ENCODE measurements around the gene RALGAPB. TPM values are rescaled to one million over a fixed set of nuclear protein-coding genes. Genes with fewer than 3 reads are reported as not detected.

RALGAPB gene
- total RNA-seq, 1 experiment from 2014 or later, result 30.4 TPM

DNA sequence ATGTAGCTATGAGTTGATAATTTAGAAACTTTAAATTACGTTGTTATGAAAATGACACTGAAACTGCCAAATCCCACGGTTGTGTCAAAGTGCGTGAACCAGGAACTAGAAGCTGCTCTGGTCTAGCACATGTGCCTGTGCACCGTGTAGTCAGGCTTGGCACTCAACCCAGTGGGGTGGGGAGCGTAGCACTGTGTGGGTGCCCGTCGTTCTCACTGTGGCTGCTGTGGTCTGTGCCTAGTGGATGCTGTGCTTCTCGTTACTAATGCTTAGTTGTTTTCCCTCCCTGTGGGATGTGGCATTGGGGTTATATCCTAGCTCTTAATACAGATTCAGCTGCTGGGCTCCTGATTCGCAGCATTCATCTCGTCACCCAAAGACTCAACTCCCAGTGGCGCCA, 62.1 kb downstream of the RALGAPB start:
- intact Hi-C loops (cut with micrococcal nuclease), result no loop called here
- no peak for TF ChIP-seq EZH2phosphoT487 (IDR thresholded peaks at IDR 0.05; ENCODE audit: borderline replicate concordance, low read length)
- TF ChIP-seq EZH2 (IDR thresholded peaks at IDR 0.05; ENCODE audit: low read length, unreplicated experiment), result no peak
- TF ChIP-seq, protein P1, sequence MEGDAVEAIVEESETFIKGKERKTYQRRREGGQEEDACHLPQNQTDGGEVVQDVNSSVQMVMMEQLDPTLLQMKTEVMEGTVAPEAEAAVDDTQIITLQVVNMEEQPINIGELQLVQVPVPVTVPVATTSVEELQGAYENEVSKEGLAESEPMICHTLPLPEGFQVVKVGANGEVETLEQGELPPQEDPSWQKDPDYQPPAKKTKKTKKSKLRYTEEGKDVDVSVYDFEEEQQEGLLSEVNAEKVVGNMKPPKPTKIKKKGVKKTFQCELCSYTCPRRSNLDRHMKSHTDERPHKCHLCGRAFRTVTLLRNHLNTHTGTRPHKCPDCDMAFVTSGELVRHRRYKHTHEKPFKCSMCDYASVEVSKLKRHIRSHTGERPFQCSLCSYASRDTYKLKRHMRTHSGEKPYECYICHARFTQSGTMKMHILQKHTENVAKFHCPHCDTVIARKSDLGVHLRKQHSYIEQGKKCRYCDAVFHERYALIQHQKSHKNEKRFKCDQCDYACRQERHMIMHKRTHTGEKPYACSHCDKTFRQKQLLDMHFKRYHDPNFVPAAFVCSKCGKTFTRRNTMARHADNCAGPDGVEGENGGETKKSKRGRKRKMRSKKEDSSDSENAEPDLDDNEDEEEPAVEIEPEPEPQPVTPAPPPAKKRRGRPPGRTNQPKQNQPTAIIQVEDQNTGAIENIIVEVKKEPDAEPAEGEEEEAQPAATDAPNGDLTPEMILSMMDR (conservative IDR thresholded peaks at IDR 0.05; ENCODE audit: low read depth, low read length), result no peak
- Histone ChIP-seq H3F3A (ENCODE audit: low read length, unreplicated experiment) (no peaks in the 10 kb centered on the region), H4K20me1 (ENCODE audit: low read length) (no peaks in the 10 kb centered on the region), H3K4me3 (ENCODE audit: low read length) (no peak overlapping the region), H3K9ac (ENCODE audit: low read length) (no peak overlapping the region), H3K36me3 (ENCODE audit: low read depth, low read length) (peaks cover 54% of the 10 kb centered on the region), H3K4me2 (ENCODE audit: low read length) (no peak overlapping the region), H3K79me2 (ENCODE audit: low read length) (no peaks in the 10 kb centered on the region), H2AFZ (ENCODE audit: low read length) (no peak overlapping the region), H3K9me2 (replicated peaks; ENCODE audit: low read length) (no peaks in the 10 kb centered on the region), H3K4me1 (ENCODE audit: insufficient read depth, low read length) (no peaks in the 10 kb centered on the region), H3K9me3 (ENCODE audit: low read length) (no peaks in the 10 kb centered on the region), H3K27ac (ENCODE audit: low read length) (no peak overlapping the region), H3K27me3 (ENCODE audit: low read length) (no peaks in the 10 kb centered on the region)
- DNase-seq (no peak), ATAC-seq (no peak)
- ChIA-PET POLR2A (ENCODE audit: unreplicated experiment) (no interaction called here), CTCF (no interaction called here)
- no TSS peak for BruUV-seq (replicated peaks)

DNA sequence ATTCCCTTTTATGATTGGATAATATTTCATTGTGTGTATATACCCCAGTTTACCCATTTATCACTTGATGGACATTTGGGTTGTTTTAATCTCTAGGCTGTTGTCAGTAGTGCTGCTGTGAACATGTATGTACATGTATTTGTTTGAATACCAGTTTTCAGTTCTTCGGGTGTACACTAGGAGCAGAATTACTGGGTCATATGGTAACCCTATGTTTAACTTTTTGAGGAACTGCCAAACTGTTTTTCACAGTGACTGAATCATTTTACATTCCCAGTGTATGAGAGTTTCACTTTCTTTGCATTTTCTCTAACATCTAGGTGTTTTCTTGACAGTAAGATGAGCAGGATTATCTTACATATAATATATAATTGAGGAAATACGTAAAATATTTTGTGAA, 63.7 kb downstream of the RALGAPB start:
- no TSS peak for BruUV-seq (replicated peaks)

DNA sequence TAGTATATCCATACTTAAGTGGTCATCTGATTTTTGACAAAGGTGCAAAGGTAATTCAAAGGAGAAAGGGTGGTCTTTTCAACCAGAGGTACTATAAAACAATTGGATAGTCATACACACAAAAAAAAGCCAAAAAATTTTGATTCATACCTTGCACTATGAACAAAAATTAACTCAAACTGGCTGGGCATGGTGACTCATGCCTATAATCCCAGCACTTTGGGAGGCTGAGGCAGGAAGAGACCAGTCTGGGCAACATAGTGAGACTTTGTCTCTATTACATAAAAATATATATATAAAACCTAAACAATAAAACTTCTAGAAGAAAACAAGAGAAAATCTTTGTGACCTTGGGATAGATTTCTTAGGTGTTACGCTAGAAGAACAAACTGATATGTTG, 64.5 kb downstream of the RALGAPB start:
- ATAC-seq, result peak; percentile 48; the same call in 1 of the 2 replicates
- H3K27me3 ChIP-seq (ENCODE audit: low read length), result no peaks in the 10 kb centered on the region
- H3K27ac ChIP-seq (ENCODE audit: low read length), result no peak overlapping the region
- ChIA-PET POLR2A (ENCODE audit: unreplicated experiment) (no interaction called here), CTCF (no interaction called here)
- H3K79me2 ChIP-seq (ENCODE audit: low read length), result no peaks in the 10 kb centered on the region
- H3K36me3 ChIP-seq (ENCODE audit: low read depth, low read length), result peaks cover 68% of the 10 kb centered on the region
- H4K20me1 ChIP-seq (ENCODE audit: low read length), result no peaks in the 10 kb centered on the region
- H3K9me2 ChIP-seq (replicated peaks; ENCODE audit: low read length), result no peaks in the 10 kb centered on the region
- no peak for DNase-seq
- H3K4me3 ChIP-seq (ENCODE audit: low read length), result no peak overlapping the region
- TF ChIP-seq, protein P1 (conservative IDR thresholded peaks at IDR 0.05; ENCODE audit: low read depth, low read length), result no peak
- TF ChIP-seq EZH2phosphoT487 (IDR thresholded peaks at IDR 0.05; ENCODE audit: borderline replicate concordance, low read length), result no peak
- TF ChIP-seq EZH2 (IDR thresholded peaks at IDR 0.05; ENCODE audit: low read length, unreplicated experiment), result no peak
- H3F3A ChIP-seq (ENCODE audit: low read length, unreplicated experiment), result no peaks in the 10 kb centered on the region
- H2AFZ ChIP-seq (ENCODE audit: low read length), result no peak overlapping the region
- no peaks in the 10 kb centered on the region for H3K4me1 ChIP-seq (ENCODE audit: insufficient read depth, low read length)
- intact Hi-C loops (cut with micrococcal nuclease), result no loop called here
- no peak overlapping the region for H3K4me2 ChIP-seq (ENCODE audit: low read length)
- no peaks in the 10 kb centered on the region for H3K9me3 ChIP-seq (ENCODE audit: low read length)
- no TSS peak for BruUV-seq (replicated peaks)
- no peak overlapping the region for H3K9ac ChIP-seq (ENCODE audit: low read length)

More for the DNA sequence above, 63.7 kb downstream of the RALGAPB start:
- Histone ChIP-seq H3K36me3 (ENCODE audit: low read depth, low read length) (peaks cover 64% of the 10 kb centered on the region), H3K27me3 (ENCODE audit: low read length) (no peaks in the 10 kb centered on the region), H3K4me3 (ENCODE audit: low read length) (no peak overlapping the region), H3K4me2 (ENCODE audit: low read length) (no peak overlapping the region), H4K20me1 (ENCODE audit: low read length) (no peaks in the 10 kb centered on the region), H3K27ac (ENCODE audit: low read length) (no peak overlapping the region), H3K9ac (ENCODE audit: low read length) (no peak overlapping the region), H3K79me2 (ENCODE audit: low read length) (no peaks in the 10 kb centered on the region), H3K4me1 (ENCODE audit: insufficient read depth, low read length) (no peaks in the 10 kb centered on the region), H3K9me2 (replicated peaks; ENCODE audit: low read length) (no peaks in the 10 kb centered on the region), H3F3A (ENCODE audit: low read length, unreplicated experiment) (no peaks in the 10 kb centered on the region), H2AFZ (ENCODE audit: low read length) (no peak overlapping the region), H3K9me3 (ENCODE audit: low read length) (no peaks in the 10 kb centered on the region)
- TF ChIP-seq EZH2phosphoT487 (IDR thresholded peaks at IDR 0.05; ENCODE audit: borderline replicate concordance, low read length), result no peak
- TF ChIP-seq, protein P1 (conservative IDR thresholded peaks at IDR 0.05; ENCODE audit: low read depth, low read length), result no peak
- TF ChIP-seq EZH2 (IDR thresholded peaks at IDR 0.05; ENCODE audit: low read length, unreplicated experiment), result no peak
- ChIA-PET CTCF (no interaction called here), POLR2A (ENCODE audit: unreplicated experiment) (no interaction called here)
- ATAC-seq (peak; percentile 65), DNase-seq (peak; percentile 13)
- intact Hi-C loops (cut with micrococcal nuclease), result no loop called here
